ENCODE results near the gene GRIA3. TPM values are rescaled to one million over a fixed set of nuclear protein-coding genes. Genes with fewer than 3 reads are reported as not detected.

The GRIA3 gene
- total and polyA plus RNA-seq, 9 donors = 1.2 to 11.2 (median 4.2) TPM

DNA sequence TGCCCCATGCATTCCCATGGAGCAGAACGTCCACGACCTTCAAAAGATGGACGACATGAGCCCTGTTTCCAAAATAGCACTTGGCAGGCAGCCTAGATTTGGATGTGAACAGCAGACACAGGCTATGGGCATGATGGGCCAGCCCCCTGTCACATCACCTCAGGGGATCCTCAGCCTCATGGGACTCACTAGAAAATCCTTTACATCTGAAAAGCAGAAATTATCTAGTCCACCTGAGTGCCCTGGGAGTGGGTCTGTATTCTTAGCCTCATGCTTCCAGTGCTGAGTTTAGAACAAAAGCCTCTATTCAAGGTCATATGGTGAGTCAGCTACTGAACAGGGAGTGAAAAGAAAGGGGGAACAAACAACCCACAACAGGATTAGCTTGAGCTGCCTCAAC is 35.8 kb downstream of the GRIA3 start:
- H3K27ac ChIP-seq = peak overlapping the region in 1 of 2 donors; percentile 35
- H3K36me3 ChIP-seq = no peaks in the 10 kb centered on the region
- WGBS, 3 donors = 3 to 8% (median 5%) methylated on average over 3 of the region's 3 CpGs
- intact Hi-C loops (cut with DNase I) = no loop called here
- H3K4me3 ChIP-seq = no peak overlapping the region
- H3K9me3 ChIP-seq = no peaks in the 10 kb centered on the region
- DNase-seq = peak; percentile 26 to 45 (median 38)
- H3K27me3 ChIP-seq = no peaks in the 10 kb centered on the region
- TF ChIP-seq, protein P1, sequence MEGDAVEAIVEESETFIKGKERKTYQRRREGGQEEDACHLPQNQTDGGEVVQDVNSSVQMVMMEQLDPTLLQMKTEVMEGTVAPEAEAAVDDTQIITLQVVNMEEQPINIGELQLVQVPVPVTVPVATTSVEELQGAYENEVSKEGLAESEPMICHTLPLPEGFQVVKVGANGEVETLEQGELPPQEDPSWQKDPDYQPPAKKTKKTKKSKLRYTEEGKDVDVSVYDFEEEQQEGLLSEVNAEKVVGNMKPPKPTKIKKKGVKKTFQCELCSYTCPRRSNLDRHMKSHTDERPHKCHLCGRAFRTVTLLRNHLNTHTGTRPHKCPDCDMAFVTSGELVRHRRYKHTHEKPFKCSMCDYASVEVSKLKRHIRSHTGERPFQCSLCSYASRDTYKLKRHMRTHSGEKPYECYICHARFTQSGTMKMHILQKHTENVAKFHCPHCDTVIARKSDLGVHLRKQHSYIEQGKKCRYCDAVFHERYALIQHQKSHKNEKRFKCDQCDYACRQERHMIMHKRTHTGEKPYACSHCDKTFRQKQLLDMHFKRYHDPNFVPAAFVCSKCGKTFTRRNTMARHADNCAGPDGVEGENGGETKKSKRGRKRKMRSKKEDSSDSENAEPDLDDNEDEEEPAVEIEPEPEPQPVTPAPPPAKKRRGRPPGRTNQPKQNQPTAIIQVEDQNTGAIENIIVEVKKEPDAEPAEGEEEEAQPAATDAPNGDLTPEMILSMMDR (IDR thresholded peaks at IDR 0.05) = no peak
- no peak for TF ChIP-seq EP300 (IDR thresholded peaks at IDR 0.05)
- TF ChIP-seq POLR2A (IDR thresholded peaks at IDR 0.05) = no peak
- peaks cover 4% of the 10 kb centered on the region for H3K4me1 ChIP-seq (ENCODE audit: insufficient read depth)

DNA sequence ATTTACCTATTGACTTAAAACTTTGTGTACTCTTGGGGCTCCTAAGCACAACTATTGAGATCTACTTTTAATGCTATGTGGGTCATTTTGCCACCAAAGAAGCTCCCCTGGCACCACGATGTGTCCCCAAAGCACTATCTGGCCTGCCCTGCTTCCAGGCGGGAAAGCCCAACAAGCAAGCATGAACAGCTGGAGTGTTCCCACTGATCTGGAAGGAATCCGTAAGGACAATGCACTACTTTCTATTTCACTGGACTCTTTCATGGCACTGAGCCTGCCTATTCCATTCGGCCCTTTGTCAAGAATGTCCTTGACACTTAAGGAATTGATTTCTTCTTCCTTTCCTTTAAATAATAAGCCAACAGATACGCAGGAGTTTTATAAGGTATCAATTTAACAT is 38.8 kb downstream of the GRIA3 start:
- no peak for TF ChIP-seq POLR2A (IDR thresholded peaks at IDR 0.05)
- TF ChIP-seq, protein P1 (IDR thresholded peaks at IDR 0.05) = no peak
- TF ChIP-seq EP300 (IDR thresholded peaks at IDR 0.05) = no peak
- no peaks in the 10 kb centered on the region for H3K9me3 ChIP-seq
- WGBS, 3 donors = 27 to 40% (median 34%) methylated on average over 5 of the region's 5 CpGs
- H3K27me3 ChIP-seq = no peaks in the 10 kb centered on the region
- peaks cover 4% of the 10 kb centered on the region for H3K4me1 ChIP-seq (ENCODE audit: insufficient read depth)
- H3K27ac ChIP-seq = peak overlapping the region in 1 of 2 donors; percentile 29
- DNase-seq = peak in 4 of 5 donors; percentile 15 to 35 (median 26)
- intact Hi-C loops (cut with DNase I) = no loop called here
- H3K36me3 ChIP-seq = no peaks in the 10 kb centered on the region
- no peak overlapping the region for H3K4me3 ChIP-seq

DNA sequence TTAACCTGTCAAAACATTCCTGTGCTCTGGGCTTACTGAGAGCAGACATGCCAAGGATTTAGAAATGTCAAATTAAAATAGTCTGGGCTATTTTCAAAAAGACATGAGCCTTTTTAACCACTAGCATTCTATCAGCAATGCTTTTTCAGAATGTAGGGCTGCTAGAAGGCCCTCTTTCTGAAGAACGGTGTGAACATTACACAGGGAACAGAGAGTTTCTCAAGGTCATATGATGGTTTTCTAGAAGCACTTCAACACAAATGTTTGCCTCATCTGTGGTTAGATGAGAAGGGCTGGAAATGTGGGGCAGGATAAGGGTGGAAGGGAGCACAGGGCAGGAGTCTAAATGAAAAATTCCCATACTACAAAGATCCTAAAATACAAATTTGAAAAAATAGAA is 39.3 kb downstream of the GRIA3 start:
- H3K27me3 ChIP-seq = no peaks in the 10 kb centered on the region
- no peak for TF ChIP-seq EP300 (IDR thresholded peaks at IDR 0.05)
- TF ChIP-seq POLR2A (IDR thresholded peaks at IDR 0.05) = no peak
- TF ChIP-seq, protein P1 (IDR thresholded peaks at IDR 0.05) = no peak
- intact Hi-C loops (cut with DNase I) = no loop called here
- H3K36me3 ChIP-seq = no peaks in the 10 kb centered on the region
- no peaks in the 10 kb centered on the region for H3K9me3 ChIP-seq
- DNase-seq = no peak
- WGBS, 3 donors = 29 to 46% (median 32%) methylated on average over 1 of the region's 1 CpG
- no peak overlapping the region for H3K27ac ChIP-seq
- H3K4me1 ChIP-seq (ENCODE audit: insufficient read depth) = peaks cover 4% of the 10 kb centered on the region
- no peak overlapping the region for H3K4me3 ChIP-seq

DNA sequence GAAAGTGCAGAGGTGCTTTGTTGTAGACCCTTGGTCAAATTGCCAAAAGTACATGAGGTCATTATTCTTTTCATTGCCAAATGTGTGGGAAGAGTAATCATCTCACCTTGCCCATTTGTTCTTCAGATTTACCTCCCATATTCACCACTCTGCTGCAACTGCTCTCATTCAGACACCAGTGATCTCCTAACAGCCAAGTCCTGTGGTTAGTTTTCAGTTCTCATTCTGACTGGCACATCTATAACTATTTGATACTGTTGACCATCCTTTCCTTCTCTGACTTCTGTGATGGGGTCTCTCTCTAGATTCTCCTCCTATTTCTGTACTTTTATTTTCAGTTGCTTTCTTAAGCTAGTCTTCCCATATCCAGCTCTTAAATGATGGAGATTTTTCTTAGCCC is 39.8 kb downstream of the GRIA3 start:
- intact Hi-C loops (cut with DNase I) = no loop called here

More for the DNA sequence above, 39.8 kb downstream of the GRIA3 start:
- no peak for DNase-seq
- H3K9me3 ChIP-seq = no peaks in the 10 kb centered on the region
- H3K36me3 ChIP-seq = no peaks in the 10 kb centered on the region
- no peak overlapping the region for H3K4me3 ChIP-seq
- TF ChIP-seq POLR2A (IDR thresholded peaks at IDR 0.05) = no peak
- TF ChIP-seq, protein P1 (IDR thresholded peaks at IDR 0.05) = no peak
- no peak for TF ChIP-seq EP300 (IDR thresholded peaks at IDR 0.05)
- H3K4me1 ChIP-seq (ENCODE audit: insufficient read depth) = peaks cover 4% of the 10 kb centered on the region
- H3K27me3 ChIP-seq = no peaks in the 10 kb centered on the region
- no peak overlapping the region for H3K27ac ChIP-seq
